ENCODE results near the gene ZBED4.

ZBED4 gene

DNA sequence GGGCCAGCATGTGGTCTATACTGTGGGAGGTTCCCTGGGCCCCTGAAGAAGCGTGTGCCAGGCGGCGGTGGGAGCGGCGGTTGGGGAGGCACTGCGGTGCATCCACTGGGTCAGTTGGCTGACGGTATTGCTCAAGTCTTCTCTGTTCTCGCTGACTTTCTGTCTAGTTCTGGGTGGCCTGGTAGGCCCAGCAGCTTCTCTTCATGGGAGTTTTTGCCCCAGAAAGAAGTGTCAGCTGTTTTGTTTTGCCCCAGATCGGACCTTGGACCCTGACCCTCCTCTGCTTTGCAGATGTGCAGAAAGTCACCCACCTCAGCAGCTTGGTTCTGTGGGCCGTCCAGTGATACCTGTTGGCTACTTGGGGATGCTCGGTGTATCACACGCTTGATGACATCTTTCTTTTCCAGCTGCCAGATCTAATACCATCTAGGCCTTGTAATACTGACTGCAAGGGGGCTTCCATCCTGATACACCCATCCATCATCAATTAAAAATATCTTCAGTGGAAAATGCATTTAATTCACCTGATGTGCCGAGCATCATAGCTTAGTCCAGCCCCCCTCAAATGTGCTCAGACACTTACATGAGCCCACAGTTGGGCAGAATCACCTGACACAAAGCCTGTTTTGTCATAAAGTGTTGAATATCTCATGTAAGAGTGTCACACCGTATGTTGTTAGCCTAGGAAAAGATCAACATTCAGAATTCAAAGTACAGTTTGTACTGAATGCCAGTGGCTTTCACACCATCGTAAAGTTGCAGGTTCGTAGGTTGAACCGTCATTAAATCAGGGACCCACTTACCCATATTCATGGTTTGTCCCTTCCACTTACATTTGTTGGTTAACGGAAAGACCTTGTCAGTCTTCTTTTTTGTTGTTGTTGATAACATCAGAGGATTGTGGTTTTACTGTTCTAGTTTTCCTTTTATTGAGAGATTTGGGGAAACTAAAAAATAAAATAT is 13.9 kb downstream of the ZBED4 start:
- H3K27me3 ChIP-seq (ENCODE audit: control insufficient read depth in 2 of 2, insufficient read depth in 2 of 2, low read length in 2 of 2), result no peaks in the 10 kb centered on the region
- no peak overlapping the region for H3K4me3 ChIP-seq (ENCODE audit: low read length in 2 of 2)
- H3K36me3 ChIP-seq (ENCODE audit: control insufficient read depth in 2 of 2, insufficient read depth in 2 of 2, low read length in 2 of 2), result peaks cover 0 to 2% of the 10 kb centered on the region in 2 donors
- no peaks in the 10 kb centered on the region for H3K4me1 ChIP-seq (ENCODE audit: control insufficient read depth in 2 of 2, insufficient read depth in 2 of 2, low read length in 2 of 2)
- peaks cover 0 to 8% of the 10 kb centered on the region in 2 donors for H3K9me3 ChIP-seq (ENCODE audit: control insufficient read depth in 2 of 2, low read length in 2 of 2)
- peak overlapping the region; percentile 2 to 39 for H3K27ac ChIP-seq (ENCODE audit: low read depth in 2 of 2, low read length in 2 of 2)
- no peak overlapping the region for H3K9ac ChIP-seq (ENCODE audit: low read depth in 1 of 2, low read length in 2 of 2)

DNA sequence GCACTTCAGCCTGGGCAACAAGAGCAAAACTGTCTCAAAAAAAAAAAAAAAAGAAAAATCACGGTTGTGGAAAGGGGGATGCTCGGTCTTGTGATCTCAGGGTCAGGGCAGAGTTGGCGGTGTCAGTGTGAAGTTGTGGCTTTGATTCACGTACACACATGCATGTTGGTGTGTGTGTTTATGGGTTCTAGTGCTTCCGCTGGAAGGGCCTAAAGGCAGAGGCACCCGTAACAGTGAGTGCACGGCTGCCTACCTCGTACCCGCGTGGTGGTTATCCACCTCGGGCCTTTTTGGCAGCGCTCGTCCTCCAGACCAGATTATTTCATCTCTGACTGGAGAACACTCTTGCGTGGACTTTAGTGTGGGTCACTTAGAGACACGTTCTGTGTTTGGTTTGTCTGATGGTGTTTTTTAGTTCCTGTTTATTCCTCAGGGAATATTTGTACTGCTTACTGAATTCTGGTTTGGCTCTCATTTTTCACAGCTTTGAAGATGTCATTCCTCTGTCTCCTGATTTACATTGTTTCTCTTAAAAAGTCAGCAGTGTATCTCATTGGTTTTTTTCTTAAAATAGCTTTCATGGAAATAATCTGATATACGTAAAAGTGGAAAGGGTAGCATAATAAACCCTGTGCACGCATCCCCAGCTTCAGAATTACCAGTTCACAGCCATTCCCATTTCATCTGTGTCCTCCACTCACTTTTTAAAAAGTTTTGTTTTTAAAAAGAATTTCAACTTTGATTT is 15.6 kb downstream of the ZBED4 start:
- Histone ChIP-seq H3K27me3 (ENCODE audit: control insufficient read depth in 2 of 2, insufficient read depth in 2 of 2, low read length in 2 of 2) (no peaks in the 10 kb centered on the region), H3K9me3 (ENCODE audit: control insufficient read depth in 2 of 2, low read length in 2 of 2) (peaks cover 0 to 8% of the 10 kb centered on the region in 2 donors), H3K27ac (ENCODE audit: low read depth in 2 of 2, low read length in 2 of 2) (no peak overlapping the region), H3K9ac (ENCODE audit: low read depth in 1 of 2, low read length in 2 of 2) (no peak overlapping the region), H3K4me3 (ENCODE audit: low read length in 2 of 2) (no peak overlapping the region), H3K4me1 (ENCODE audit: control insufficient read depth in 2 of 2, insufficient read depth in 2 of 2, low read length in 2 of 2) (no peaks in the 10 kb centered on the region), H3K36me3 (ENCODE audit: control insufficient read depth in 2 of 2, insufficient read depth in 2 of 2, low read length in 2 of 2) (peaks cover 0 to 2% of the 10 kb centered on the region in 2 donors)

DNA sequence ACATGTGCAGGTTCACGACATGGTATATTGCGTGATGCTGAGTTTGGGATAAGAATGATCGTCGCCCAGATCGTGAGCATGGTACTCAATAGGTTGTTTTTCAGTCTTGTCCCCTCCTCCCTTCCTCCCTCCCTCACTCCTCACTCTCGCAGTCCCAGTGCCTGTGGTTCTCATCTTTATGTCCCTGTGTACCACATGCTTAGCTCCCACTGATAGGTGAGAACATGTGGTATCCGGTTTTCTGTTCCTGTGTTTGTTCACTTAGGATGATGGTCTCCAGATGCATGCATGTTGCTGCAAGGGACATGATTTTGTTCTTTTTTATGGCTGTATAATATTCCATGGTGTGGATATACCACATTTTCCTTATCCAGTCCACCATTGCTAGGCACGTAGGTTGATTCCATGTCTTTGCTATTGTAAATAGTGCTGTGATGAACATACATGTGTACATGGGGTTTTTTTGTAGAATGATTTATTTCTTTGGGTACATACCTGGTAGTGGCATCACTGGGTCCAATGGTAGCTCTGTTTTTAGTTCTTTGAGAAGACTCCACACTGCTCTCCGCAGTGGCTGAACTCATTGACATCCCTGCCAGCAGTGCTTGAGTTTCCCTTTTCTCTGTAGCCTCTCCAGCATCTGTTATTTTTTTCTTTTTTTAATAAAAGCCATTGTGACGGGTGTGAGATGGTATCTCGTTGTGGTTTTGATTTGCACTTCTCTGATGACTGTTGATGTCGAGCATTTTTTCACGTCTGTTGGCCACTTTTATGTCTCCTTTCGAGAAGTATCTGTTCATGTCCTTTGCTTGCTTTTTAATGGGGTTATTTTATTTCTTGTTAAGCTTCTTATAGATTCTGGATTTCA is 16.4 kb downstream of the ZBED4 start:
- Histone ChIP-seq H3K9me3 (ENCODE audit: control insufficient read depth in 2 of 2, low read length in 2 of 2) (peaks cover 0 to 8% of the 10 kb centered on the region in 2 donors), H3K9ac (ENCODE audit: low read depth in 1 of 2, low read length in 2 of 2) (no peak overlapping the region)

DNA sequence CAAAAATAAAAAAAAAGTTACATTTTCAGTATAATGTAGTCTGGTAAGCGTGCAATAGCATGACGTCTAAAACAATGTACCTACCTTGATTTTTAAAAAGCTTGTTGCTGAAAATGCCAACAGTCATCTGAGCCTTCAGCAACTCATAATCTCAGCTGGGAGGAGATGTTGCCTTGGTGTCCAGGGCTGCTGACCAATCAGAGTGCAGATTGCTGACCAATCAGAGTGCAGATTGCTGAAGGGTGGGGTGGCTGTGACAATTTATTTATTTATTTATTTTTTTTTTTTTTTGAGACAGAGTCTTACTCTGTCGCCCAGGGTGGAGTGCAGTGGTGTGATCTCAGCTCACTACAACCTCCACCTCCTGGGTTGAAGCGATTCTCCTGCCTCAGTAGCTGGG is 17.8 kb downstream of the ZBED4 start:
- no peak overlapping the region for H3K27ac ChIP-seq (ENCODE audit: low read depth in 2 of 2, low read length in 2 of 2)
- H3K4me1 ChIP-seq (ENCODE audit: control insufficient read depth in 2 of 2, insufficient read depth in 2 of 2, low read length in 2 of 2), result no peaks in the 10 kb centered on the region
- H3K9ac ChIP-seq (ENCODE audit: low read depth in 1 of 2, low read length in 2 of 2), result no peak overlapping the region
- peaks cover 0 to 3% of the 10 kb centered on the region in 2 donors for H3K9me3 ChIP-seq (ENCODE audit: control insufficient read depth in 2 of 2, low read length in 2 of 2)
- H3K27me3 ChIP-seq (ENCODE audit: control insufficient read depth in 2 of 2, insufficient read depth in 2 of 2, low read length in 2 of 2), result no peaks in the 10 kb centered on the region
- no peak overlapping the region for H3K4me3 ChIP-seq (ENCODE audit: low read length in 2 of 2)
- H3K36me3 ChIP-seq (ENCODE audit: control insufficient read depth in 2 of 2, insufficient read depth in 2 of 2, low read length in 2 of 2), result peaks cover 0 to 2% of the 10 kb centered on the region in 2 donors

More for the DNA sequence above, 16.4 kb downstream of the ZBED4 start:
- Histone ChIP-seq H3K4me1 (ENCODE audit: control insufficient read depth in 2 of 2, insufficient read depth in 2 of 2, low read length in 2 of 2) (no peaks in the 10 kb centered on the region), H3K36me3 (ENCODE audit: control insufficient read depth in 2 of 2, insufficient read depth in 2 of 2, low read length in 2 of 2) (peaks cover 0 to 2% of the 10 kb centered on the region in 2 donors), H3K4me3 (ENCODE audit: low read length in 2 of 2) (no peak overlapping the region), H3K27ac (ENCODE audit: low read depth in 2 of 2, low read length in 2 of 2) (no peak overlapping the region), H3K27me3 (ENCODE audit: control insufficient read depth in 2 of 2, insufficient read depth in 2 of 2, low read length in 2 of 2) (no peaks in the 10 kb centered on the region)

DNA sequence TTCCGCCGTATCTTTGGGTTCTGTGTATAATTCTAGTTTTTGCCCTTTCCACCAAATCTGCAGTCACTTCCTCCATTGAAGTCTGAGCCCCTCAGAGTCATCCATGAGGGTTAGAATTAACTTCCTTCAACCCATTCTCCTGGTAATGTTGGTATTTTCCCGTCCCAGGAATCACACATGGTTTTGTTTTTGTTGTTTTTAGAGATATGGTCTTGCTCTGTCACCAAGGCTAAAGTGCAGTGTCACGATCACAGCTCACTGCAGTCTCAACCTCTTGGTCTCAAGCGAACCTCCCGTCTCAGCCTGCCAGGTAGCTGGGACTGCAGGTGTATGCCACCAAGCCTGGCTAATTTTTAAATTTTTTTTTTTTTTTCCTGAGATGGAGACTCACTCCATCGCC is 18.7 kb downstream of the ZBED4 start:
- Histone ChIP-seq H3K36me3 (ENCODE audit: control insufficient read depth in 2 of 2, insufficient read depth in 2 of 2, low read length in 2 of 2) (no peaks in the 10 kb centered on the region), H3K4me3 (ENCODE audit: low read length in 2 of 2) (no peak overlapping the region), H3K27ac (ENCODE audit: low read depth in 2 of 2, low read length in 2 of 2) (no peak overlapping the region), H3K9ac (ENCODE audit: low read depth in 1 of 2, low read length in 2 of 2) (no peak overlapping the region), H3K4me1 (ENCODE audit: control insufficient read depth in 2 of 2, insufficient read depth in 2 of 2, low read length in 2 of 2) (no peaks in the 10 kb centered on the region), H3K9me3 (ENCODE audit: control insufficient read depth in 2 of 2, low read length in 2 of 2) (no peaks in the 10 kb centered on the region), H3K27me3 (ENCODE audit: control insufficient read depth in 2 of 2, insufficient read depth in 2 of 2, low read length in 2 of 2) (no peaks in the 10 kb centered on the region)

DNA sequence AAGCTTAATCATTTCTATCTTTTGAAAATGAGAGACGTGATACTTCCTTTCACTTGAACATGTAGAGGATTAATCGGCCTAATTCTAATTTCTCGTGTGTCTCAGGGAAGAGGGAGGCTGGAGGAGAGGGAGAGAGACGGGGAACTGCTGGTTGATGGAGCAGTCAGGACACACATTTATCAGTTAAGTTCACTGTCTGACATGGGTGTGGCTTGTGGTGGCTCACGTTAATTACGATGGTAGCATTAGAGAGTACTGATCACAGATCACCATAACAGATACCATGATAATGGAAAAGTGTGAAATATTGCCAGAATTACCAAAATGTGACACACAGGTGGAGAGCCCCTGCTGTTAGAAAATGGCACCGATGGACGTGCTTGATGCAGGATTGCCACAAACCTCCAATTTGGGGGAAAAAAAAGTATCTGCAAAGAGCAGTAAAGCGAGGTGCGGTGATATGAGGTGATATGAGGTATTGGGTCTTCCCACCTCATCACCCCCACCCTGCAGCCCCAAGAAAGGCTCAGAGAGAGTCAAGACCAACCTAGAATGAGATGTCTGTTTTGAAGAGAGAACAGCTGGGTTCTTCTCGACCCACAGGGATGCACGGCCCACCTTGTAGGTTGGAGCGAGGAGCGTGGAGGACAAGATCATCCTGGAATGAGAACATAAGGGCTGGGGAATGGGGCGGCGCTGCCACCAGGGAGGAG is 19.7 kb downstream of the ZBED4 start:
- Histone ChIP-seq H3K4me1 (ENCODE audit: control insufficient read depth in 2 of 2, insufficient read depth in 2 of 2, low read length in 2 of 2) (no peaks in the 10 kb centered on the region), H3K27ac (ENCODE audit: low read depth in 2 of 2, low read length in 2 of 2) (no peak overlapping the region), H3K4me3 (ENCODE audit: low read length in 2 of 2) (no peak overlapping the region), H3K27me3 (ENCODE audit: control insufficient read depth in 2 of 2, insufficient read depth in 2 of 2, low read length in 2 of 2) (no peaks in the 10 kb centered on the region), H3K36me3 (ENCODE audit: control insufficient read depth in 2 of 2, insufficient read depth in 2 of 2, low read length in 2 of 2) (no peaks in the 10 kb centered on the region), H3K9ac (ENCODE audit: low read depth in 1 of 2, low read length in 2 of 2) (no peak overlapping the region), H3K9me3 (ENCODE audit: control insufficient read depth in 2 of 2, low read length in 2 of 2) (no peaks in the 10 kb centered on the region)

DNA sequence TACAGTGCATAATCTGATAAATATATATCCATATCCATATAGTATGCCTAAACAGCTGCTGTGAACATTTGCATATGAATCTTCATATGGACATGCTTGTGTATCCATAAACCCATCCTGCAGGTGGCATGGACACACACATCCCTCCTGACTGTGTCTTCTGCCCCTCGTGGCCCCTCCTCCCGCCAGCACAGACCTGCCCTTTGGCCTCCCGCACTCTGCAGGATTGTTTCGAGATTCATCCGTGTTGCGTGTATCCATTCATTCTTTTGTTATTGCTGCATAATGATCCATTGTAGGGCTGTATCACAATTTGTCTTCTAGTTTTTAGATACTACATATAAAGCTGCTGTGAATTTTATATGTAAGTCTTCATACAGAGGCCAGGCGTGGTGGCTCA is 24.0 kb downstream of the ZBED4 start:
- Histone ChIP-seq H3K36me3 (ENCODE audit: control insufficient read depth in 2 of 2, insufficient read depth in 2 of 2, low read length in 2 of 2) (no peaks in the 10 kb centered on the region), H3K9me3 (ENCODE audit: control insufficient read depth in 2 of 2, low read length in 2 of 2) (no peaks in the 10 kb centered on the region), H3K9ac (ENCODE audit: low read depth in 1 of 2, low read length in 2 of 2) (no peak overlapping the region), H3K4me3 (ENCODE audit: low read length in 2 of 2) (no peak overlapping the region), H3K4me1 (ENCODE audit: control insufficient read depth in 2 of 2, insufficient read depth in 2 of 2, low read length in 2 of 2) (no peaks in the 10 kb centered on the region), H3K27me3 (ENCODE audit: control insufficient read depth in 2 of 2, insufficient read depth in 2 of 2, low read length in 2 of 2) (no peaks in the 10 kb centered on the region), H3K27ac (ENCODE audit: low read depth in 2 of 2, low read length in 2 of 2) (no peak overlapping the region)

DNA sequence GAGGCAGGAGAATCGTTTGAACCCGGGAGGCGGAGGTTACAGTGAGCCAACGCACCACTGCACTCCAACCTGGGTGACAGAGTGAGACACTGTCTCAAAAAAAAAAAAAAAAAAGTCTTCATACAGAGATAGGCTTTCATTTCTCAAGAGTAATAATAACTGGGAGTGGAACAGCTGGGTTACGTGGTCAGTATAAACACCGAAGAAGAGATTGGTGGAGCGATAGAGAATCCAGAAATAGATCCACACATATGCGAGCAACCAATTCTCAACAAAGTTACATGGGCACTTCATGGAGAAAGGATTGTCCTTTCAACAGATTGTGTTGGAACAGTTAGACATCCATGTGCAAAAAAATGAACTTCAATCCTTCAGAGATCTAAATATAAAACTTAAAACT is 24.6 kb downstream of the ZBED4 start:
- no peak overlapping the region for H3K9ac ChIP-seq (ENCODE audit: low read depth in 1 of 2, low read length in 2 of 2)
- H3K27ac ChIP-seq (ENCODE audit: low read depth in 2 of 2, low read length in 2 of 2), result no peak overlapping the region
- no peaks in the 10 kb centered on the region for H3K27me3 ChIP-seq (ENCODE audit: control insufficient read depth in 2 of 2, insufficient read depth in 2 of 2, low read length in 2 of 2)
- no peaks in the 10 kb centered on the region for H3K4me1 ChIP-seq (ENCODE audit: control insufficient read depth in 2 of 2, insufficient read depth in 2 of 2, low read length in 2 of 2)
- no peaks in the 10 kb centered on the region for H3K36me3 ChIP-seq (ENCODE audit: control insufficient read depth in 2 of 2, insufficient read depth in 2 of 2, low read length in 2 of 2)
- no peak overlapping the region for H3K4me3 ChIP-seq (ENCODE audit: low read length in 2 of 2)
- H3K9me3 ChIP-seq (ENCODE audit: control insufficient read depth in 2 of 2, low read length in 2 of 2), result no peaks in the 10 kb centered on the region

DNA sequence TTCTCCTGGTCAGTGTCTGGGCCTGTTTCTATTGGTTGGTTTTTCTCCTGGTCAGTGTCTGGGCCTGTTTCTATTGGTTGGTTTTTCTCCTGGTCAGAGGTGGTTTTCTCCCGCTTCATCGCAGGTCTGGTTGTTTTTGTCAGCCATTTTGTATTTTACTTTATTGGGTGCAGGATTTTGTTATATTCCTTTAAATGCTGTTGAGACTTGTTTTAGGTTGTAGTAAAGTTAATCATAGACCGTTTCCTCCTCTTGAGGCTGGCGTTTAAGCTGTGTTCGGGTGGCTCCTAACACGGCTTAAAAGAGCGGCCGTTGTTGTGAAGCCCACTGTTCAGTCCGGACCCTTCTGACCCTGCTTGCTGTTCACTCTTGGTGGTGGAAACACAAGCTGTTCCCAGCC is 26.2 kb downstream of the ZBED4 start:
- Histone ChIP-seq H3K9ac (ENCODE audit: low read depth in 1 of 2, low read length in 2 of 2) (no peak overlapping the region), H3K9me3 (ENCODE audit: control insufficient read depth in 2 of 2, low read length in 2 of 2) (no peaks in the 10 kb centered on the region), H3K27me3 (ENCODE audit: control insufficient read depth in 2 of 2, insufficient read depth in 2 of 2, low read length in 2 of 2) (no peaks in the 10 kb centered on the region), H3K4me1 (ENCODE audit: control insufficient read depth in 2 of 2, insufficient read depth in 2 of 2, low read length in 2 of 2) (no peaks in the 10 kb centered on the region), H3K36me3 (ENCODE audit: control insufficient read depth in 2 of 2, insufficient read depth in 2 of 2, low read length in 2 of 2) (peaks cover 6 to 15% of the 10 kb centered on the region in 2 donors), H3K27ac (ENCODE audit: low read depth in 2 of 2, low read length in 2 of 2) (no peak overlapping the region), H3K4me3 (ENCODE audit: low read length in 2 of 2) (no peak overlapping the region)
